CD4-positive, alpha-beta T cell treated with Interleukin-21 for 1 hour (primary cell): Measurements from ENCODE around the gene IL19.
"Not testable (repeated sequence)": the region's sequence is repeated elsewhere in the genome, so short reads cannot be mapped to it uniquely, and the experiment has no call there.

Experiments used
- DNase-seq: peaks from one replicate; pipeline ENCODE4 v3.0.0-alpha.2; 2020

IL19 gene

DNA sequence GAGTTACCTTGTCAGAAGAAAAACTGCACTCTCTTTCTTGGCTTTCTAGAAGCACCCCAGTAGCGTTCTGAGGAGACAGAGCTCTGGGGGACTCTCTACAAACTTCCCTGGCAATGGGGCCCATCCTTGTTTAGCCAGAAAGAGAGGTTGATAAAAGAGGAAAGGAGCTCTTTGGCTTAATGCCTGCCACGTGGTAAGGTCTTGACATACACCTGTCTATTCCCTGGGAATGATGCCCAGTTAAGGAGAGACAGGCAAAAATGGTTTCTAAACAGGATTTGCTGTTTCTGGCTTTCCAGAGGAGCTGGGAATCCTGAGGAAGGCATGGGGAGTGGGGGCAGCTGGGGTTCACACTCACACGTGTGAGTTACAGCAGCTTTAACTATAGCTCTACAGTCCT is 64.6 kb downstream of the IL19 start:
- no peak for DNase-seq

GRCh38 chr1:206836111-206836510 is 65.5 kb downstream of the IL19 start:
- no peak for DNase-seq

DNA sequence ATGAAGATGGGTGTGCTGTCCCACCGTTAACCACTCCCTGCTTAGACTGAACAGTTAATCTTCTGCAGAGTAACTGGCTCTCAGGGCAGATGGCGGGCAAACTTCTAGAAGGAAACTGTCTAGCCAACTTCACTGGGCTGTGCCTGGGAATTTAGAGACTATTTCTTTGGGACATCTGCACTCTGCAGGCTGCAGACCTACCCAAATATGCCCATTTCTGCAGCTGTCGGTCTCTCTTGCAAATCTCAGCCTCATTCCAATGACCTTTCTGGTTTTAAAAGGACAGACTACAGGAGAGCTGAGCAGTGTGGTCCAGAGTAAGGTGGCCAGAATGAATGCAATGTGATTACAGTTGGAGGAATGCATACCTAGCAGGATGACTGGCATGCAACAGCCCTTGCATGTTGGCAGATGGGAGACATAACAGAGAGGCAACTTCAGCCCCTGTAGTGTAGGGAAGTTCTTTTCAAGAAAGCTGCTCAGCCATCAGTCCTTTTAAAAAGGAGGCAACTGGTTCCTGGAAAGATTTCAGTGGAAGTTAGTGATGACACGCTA is 68.5 kb downstream of the IL19 start:
- DNase-seq, result no peak

DNA sequence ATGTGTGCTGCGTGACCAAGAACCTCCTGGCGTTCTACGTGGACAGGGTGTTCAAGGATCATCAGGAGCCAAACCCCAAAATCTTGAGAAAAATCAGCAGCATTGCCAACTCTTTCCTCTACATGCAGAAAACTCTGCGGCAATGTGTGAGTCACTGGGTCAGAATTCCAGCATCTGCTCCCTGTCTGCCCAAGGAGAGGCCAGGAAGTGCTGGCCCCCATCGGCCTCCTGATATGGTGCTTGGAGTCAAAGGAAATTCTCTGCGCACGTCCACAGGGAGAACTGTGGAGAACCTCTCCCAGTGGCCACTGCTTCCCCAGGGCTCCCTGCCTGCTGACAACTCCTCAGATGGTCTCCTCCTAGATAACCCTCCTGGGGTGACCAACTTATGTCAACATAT is 69.3 kb downstream of the IL19 start:
- DNase-seq, result no peak

DNA sequence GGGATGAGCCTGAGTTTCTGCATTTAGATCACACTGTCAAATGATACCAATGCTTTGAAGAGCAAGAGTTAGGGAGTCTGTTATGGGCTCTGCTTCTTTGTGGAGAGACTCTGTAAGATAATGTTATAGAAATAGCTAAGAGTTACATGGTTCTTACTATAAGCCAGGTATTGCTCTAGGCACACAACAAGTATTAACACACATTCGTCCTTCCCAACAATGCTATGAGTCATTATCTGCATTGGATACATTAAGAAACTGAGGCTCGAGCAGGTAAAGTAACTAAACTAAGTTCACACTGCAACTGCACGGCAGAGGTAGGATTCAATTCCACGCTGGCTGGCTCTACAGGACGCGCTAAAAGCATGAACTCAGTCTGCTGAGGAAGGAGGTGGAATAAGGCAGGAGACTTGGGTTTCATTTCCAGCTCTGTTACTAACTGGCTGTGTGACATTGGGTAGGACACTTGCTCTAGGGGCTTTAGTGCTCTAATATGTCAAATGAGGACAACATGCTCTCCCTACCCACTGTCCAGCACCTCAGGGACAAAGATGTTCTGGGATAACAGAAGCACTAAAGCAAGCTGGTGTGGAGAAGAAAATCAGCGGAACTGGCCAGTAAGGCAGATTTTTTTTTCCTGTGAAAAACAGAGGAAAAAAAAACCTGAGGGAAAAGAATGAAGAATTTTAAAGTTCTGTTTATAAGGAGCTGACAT is 71.2 kb downstream of the IL19 start:
- no peak for DNase-seq

GRCh38 chr1:206842854-206843253 is 72.3 kb downstream of the IL19 start:
- no peak for DNase-seq

- no peak for DNase-seq
Measured at GRCh38 chr1:206843626-206844025, 73.1 kb downstream of the IL19 start.

- no peak for DNase-seq
Measured at GRCh38 chr1:206846487-206846886, 75.9 kb downstream of the IL19 start.

DNA sequence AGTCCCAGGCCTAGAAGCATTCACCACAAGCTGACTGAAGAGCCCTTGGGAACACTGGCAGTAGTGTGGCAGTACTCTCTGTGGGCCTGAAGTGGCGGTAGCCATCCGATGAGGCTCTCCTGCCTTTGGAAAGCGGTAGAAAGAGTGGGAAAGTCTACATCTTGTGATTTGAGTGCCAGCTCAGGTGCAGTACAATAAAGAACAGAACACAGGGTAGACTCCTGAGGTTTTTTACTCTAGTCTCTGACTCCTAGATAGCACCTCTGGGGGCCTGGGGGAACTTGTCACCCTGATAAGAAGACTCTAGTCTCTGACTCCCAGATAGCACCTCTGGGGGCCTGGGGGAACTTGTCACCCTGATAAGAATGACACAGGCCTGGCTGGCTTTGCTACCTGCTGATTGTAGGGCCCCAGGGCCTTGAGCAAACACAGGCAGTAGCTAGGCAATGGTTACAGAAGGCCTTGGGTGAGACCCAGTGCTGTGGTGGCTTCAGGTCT is 76.8 kb downstream of the IL19 start:
- no peak for DNase-seq

GRCh38 chr1:206847946-206848345 is 77.4 kb downstream of the IL19 start:
- no peak for DNase-seq

- no peak for DNase-seq
Measured at GRCh38 chr1:206850401-206850800, 79.8 kb downstream of the IL19 start.

GRCh38 chr1:206851341-206852010 is 80.9 kb downstream of the IL19 start:
- no peak for DNase-seq

DNA sequence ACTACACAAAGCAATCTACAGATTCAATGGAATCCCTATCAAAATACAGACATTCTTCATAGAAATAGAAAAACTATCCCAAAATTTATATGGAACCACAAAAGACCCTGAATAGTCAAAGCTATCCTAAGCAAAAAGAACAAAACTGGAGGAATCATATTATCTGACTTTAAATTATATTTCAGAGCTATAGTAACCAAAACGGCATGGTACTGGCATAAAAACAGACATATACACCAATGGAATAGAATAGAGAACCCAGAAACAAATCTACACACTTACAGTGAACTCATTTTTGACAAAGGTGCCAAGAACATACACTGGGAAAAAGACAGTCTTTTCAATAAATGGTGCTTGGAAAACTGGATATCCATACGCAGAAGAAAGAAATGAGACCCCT is 82.1 kb downstream of the IL19 start:
- DNase-seq, result not testable (repeated sequence)

DNA sequence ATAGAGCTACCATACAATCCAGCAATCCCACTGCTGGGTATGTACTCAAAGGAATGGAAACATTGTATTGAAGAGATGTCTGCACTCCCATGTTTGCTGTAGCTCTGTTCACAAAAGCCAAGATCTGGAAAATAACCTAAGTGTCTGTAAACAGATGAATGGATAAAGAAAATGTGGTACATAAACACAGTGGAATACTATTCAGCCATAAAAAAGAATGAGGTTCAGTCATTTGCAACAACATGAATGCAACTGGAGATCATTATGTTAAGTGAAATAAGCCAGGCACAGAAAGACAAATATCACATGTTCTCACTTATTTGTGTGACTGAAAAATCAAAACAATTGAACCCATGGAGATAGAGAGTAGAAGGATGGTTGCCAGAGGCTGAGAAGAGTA is 83.1 kb downstream of the IL19 start:
- DNase-seq, result not testable (repeated sequence)

GRCh38 chr1:206854401-206855129 is 84.0 kb downstream of the IL19 start:
- no peak for DNase-seq

- DNase-seq, result no peak
Measured at GRCh38 chr1:206855859-206856258, 85.3 kb downstream of the IL19 start.

DNA sequence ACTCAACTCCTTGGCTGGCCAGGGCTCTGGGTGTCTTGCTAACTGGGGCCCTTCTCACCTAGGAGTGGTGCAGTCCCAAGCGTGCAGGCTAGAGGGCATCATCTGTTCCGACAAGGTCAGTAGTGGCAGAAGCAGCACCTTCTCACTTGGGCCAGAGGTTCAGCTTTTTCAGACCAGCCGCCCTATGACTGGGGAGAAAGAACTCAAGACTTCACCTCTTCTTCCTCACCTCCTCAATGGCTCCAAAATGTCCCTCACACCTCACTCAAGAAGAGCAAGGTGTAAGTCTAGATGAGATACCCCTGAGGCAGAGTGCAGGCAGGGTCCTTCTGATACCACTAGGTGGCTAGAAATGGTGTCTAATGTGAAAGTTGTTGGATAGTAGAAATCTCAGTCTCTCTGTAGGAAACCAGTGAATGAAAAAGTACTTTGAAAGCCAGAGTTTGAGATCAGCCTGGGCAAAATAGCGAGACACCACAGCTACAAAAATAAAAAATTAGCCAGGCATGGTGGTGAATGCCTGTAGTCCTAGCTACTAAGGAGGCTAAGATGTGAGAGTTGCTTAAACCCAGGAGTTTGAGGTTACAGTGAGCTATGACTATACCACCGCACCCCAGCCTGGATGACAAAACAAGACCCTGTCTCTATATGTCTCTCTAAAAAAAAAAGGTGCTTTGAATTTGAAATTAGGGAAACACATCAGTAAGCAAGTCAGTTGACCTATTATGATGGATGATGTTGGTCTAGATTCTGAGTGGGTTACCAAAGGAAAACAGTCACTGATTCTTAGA is 86.3 kb downstream of the IL19 start:
- peak; percentile 23 for DNase-seq

DNA sequence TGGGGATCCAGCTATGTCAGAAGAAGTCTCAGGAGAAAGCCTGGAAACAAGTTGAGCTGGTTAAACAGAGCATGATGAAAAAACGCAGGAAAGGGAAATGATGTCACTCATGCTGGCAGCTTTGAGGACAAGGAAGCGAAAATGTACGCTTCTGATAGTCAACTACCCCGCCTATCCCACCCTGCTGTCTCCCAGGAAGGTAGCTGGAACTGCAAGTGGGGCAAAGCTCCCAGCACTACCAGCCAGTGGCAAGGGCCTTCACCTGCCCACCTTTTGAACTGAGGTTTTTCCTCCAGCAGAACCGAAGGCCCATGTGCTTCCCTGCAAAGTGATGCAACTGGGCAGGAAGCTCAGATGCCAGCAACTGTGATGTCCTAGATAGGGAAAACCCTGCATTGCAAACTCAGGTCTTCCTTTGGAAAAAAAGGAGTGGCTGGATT is 88.5 kb downstream of the IL19 start:
- peak; percentile 16 for DNase-seq

GRCh38 chr1:206860165-206860564 is 89.6 kb downstream of the IL19 start:
- DNase-seq, result no peak

GRCh38 chr1:206863266-206863665 is 92.7 kb downstream of the IL19 start:
- no peak for DNase-seq

DNA sequence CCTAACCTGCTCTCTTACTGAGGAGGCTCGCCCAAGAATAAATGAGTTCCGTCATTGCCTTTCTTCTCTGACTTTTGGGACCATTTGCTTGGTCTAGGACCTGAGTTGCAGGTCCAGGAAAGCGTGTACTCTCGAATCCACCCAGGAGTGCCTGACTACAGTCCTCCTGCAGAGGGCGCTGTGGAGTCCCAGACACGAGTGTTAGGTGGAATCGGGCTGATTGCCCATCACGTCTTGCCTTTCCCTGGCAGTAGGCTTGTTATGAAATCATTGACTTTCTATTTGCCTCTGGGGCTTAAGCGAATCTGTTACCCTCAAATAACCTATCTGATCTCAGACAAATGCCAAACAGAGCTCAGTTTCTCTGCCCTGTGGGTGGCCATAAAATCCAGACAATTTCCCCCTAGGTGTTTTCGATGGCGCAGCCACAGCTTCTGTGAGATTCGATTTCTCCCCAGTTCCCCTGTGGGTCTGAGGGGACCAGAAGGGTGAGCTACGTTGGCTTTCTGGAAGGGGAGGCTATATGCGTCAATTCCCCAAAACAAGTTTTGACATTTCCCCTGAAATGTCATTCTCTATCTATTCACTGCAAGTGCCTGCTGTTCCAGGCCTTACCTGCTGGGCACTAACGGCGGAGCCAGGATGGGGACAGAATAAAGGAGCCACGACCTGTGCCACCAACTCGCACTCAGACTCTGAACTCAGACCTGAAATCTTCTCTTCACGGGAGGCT is 94.5 kb downstream of the IL19 start, which contains the start of gene IL20:
TSS of gene IL20 (plus strand) at position 685 of the 733 bp plus-strand sequence. CDS start 230 bp downstream, outside the sequence.
- DNase-seq, result peak; percentile 82

- no peak for DNase-seq
Measured at GRCh38 chr1:206866062-206866461, 95.5 kb downstream of the IL19 start.
